SU-DHL-6 (cell line): ENCODE measurements around the gene DRP2.

Experiments used
- EZH2phosphoT487 ChIP-seq: fragments of 200-600 bp; sonication (generic), shearing (Covaris generic); conservative IDR thresholded peaks from 2 replicates; pipeline ENCODE4 v1.6.1; 2018; ENCODE audit warnings: mild to moderate bottlenecking, antibody characterized with exemption, low read length, moderate library complexity, mixed read lengths
- TF ChIP-seq, protein P1 (sequence below): fragments of 200-600 bp; sonication (generic); IDR thresholded peaks from one replicate; pipeline ENCODE4 v1.5.1; 2017; ENCODE audit warnings: antibody characterized with exemption, mild to moderate bottlenecking, low read length, moderate library complexity; ENCODE audit not compliant: insufficient read depth, poor library complexity, severe bottlenecking

DNA sequence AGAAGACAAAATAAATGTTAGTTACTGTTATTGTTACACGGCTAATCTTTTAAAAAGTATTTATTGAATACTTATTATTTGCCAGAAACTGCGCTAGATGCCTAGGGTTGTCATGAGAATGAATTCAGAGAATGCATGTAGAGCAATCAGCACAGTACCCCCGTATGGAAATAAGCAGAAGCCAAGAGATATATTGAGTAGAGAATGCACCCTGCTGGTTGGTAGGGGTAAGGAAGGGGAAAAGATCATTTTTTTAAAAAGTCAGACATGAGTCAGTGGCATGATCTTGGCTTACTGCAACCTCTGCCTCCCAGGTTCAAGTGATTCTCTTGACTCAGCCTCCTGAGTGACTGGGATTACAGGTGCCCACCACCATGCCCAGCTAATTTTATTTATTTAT lies 13.1 kb upstream of the DRP2 start:
- TF ChIP-seq, protein P1, sequence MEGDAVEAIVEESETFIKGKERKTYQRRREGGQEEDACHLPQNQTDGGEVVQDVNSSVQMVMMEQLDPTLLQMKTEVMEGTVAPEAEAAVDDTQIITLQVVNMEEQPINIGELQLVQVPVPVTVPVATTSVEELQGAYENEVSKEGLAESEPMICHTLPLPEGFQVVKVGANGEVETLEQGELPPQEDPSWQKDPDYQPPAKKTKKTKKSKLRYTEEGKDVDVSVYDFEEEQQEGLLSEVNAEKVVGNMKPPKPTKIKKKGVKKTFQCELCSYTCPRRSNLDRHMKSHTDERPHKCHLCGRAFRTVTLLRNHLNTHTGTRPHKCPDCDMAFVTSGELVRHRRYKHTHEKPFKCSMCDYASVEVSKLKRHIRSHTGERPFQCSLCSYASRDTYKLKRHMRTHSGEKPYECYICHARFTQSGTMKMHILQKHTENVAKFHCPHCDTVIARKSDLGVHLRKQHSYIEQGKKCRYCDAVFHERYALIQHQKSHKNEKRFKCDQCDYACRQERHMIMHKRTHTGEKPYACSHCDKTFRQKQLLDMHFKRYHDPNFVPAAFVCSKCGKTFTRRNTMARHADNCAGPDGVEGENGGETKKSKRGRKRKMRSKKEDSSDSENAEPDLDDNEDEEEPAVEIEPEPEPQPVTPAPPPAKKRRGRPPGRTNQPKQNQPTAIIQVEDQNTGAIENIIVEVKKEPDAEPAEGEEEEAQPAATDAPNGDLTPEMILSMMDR, result no peak
- no peak for TF ChIP-seq EZH2phosphoT487
